T-helper 2 cell treated with Interferon-gamma antibody and Interleukin-4, amounts not matched to agents 100 ng/mL and 5 ng/mL, for 36 hours (primary cell): ENCODE measurements around the gene IFIH1. TPM values are rescaled to one million over a fixed set of nuclear protein-coding genes. Genes with fewer than 3 reads are reported as not detected.

Experiments
- intact Hi-C: fragments of 100-400 bp; cut with micrococcal nuclease; formaldehyde crosslinking; loops from one replicate; pipeline ENCODE4 v1.15.1; 2023
- total RNA-seq: library from RNA; stranded (reverse); gene quantifications from 2 replicates; pipeline ENCODE4 v1.2.3, GENCODE V29; 2022

The IFIH1 gene
- 31.8 and 33.3 TPM in 2 replicates for total RNA-seq

GRCh38 chr2:162318328-162319180 is at the start of gene IFIH1:
Gene IFIH1, minus strand, starts transcription at chr2:162318684. Its CDS starts 377 bp downstream, at chr2:162318307.
- intact Hi-C loops: loop anchor here (1.0 to 10.0 kb wide), 10 partner anchors 10 to 1242 kb away; partner anchors contain the start of genes DPP4, GCA and TANK

DNA sequence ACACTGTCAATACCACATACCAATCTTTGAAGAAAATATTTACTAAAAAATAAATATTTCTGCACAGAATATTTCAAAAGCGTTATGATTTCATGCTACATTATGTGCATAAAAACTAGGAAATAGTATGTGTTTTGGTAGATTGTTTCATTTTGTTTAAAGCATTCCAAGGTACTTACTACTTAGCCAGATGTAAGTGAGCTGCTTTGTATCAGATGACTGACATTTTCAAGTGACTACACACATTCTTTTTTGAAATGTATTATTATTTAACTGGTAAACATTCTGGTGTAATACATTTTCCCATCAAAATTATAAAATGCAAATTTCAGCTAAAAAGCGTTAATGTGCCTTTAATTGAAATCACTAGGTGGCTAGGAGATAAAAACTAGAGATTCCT is 46.9 kb upstream of the IFIH1 start:
- intact Hi-C loops: no loop called here

DNA sequence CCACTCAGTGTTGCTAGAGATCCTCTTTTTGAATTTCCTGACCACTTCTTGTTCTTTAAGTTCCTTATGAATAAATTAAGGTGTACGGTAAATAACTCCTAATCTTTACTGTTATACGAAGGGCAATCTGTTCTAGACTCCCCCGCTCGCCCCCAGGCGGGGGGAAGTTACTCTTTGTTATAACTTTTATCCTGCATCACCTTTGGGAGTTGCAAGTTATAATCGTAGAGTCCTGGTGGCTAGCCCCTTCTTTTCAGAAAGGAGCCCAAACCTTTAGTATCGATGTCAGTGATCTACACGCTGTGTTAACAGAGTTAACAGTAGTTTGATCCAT is 26.1 kb upstream of the IFIH1 start:
- intact Hi-C loops: loop anchor here (1.0 to 2.0 kb wide), 2 partner anchors 16 to 26 kb away; partner anchors contain the start of gene IFIH1

- intact Hi-C loops: loop anchor here (1.0 to 2.0 kb wide), 3 partner anchors 15 to 1037 kb away; partner anchors contain the start of gene IFIH1
These were observed 25.5 kb upstream of the IFIH1 start, which contains the start of gene GCA for GRCh38 chr2:162343824-162344616. Gene GCA, plus strand, starts transcription at chr2:162344132. Its CDS starts 117 bp downstream, at chr2:162344249.

GRCh38 chr2:162343492-162343823 is 25.0 kb upstream of the IFIH1 start:
- intact Hi-C loops: loop anchor here (1.0 kb wide), 1 partner anchor 1036 kb away; no protein-coding TSS in a partner anchor

DNA sequence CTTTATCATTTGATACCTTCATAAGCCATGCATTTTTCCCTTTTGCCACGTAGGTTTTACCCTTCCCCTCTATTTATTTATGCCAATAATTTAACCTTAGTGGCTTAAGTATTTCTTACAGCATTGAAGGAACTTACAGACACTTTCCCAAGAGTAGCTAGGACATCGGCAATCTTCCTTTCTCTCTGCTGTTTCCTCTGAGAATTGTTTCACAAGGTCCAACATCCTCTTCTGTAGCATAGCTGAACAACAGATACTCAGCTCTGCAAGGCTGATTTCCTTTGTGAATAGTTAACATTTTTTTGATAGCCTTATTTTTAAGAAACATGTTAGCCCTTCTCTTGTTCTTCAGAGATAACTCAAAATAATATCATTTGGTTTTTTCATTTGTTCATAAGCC is 24.4 kb upstream of the IFIH1 start:
- intact Hi-C loops: loop anchor here (1.0 kb wide), 1 partner anchor 1036 kb away; no protein-coding TSS in a partner anchor

- intact Hi-C loops: no loop called here
These were observed 23.8 kb upstream of the IFIH1 start for GRCh38 chr2:162342321-162342720.

DNA sequence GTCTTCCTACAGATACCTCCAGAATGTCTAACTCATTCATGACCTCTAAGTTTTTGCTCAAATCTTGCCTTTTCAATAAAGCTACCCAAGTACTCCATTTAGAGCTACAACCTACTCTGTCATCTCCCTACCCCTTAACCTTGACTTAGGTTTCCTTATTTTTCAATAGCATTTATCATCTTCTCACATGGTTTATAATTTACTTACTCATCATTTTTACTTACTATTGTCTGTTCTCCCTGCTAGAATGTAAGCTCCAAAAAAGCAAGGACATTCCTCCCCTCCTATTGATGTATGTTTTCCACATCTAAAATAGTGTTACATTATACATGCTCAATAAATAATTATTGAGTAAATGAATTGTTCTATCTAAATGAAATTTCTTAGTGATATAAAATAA is 22.3 kb upstream of the IFIH1 start:
- intact Hi-C loops: no loop called here

DNA sequence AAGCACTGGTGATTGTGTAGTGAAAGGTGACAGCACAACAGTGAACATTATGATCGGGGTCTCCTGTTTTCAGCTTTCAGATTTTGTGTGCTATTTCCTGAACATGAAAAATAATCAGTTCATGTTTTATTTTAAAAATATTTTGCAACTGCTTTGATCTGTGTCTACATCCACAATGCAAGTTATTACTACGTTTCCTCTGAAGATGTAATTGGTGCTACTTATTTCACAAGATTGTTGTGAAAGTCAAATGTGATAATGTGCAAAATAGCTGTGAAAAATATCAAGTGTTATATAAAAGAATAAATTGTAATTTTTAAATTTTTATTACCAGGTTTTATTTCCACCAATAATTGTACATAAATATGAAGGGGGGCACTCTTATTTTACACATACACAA is 19.4 kb upstream of the IFIH1 start:
- intact Hi-C loops: no loop called here

GRCh38 chr2:162333968-162334367 is 15.5 kb upstream of the IFIH1 start:
- intact Hi-C loops: loop anchor here (1.0 kb wide), 1 partner anchor 113 kb away; no protein-coding TSS in a partner anchor

DNA sequence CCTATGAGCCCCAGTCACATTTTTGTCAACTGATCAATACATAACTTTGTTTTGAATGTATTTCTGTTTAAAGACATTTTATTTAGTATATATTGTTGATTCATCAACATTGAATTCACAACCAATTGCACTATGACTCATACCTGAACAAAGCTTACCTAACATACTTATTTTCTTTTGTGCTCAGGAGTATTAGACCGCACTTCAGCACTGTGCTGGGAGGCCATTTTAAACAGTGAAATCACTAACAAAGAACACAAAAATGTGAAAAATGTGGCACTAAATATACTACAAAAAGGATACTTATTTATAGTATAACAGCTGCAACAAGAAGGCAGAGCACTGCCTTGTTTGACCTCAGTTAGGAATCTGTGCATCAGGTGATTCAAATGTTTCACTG is 12.4 kb upstream of the IFIH1 start:
- intact Hi-C loops: no loop called here

GRCh38 chr2:162328424-162329157 is 10.1 kb upstream of the IFIH1 start:
- intact Hi-C loops: loop anchor here (2.0 kb wide), 1 partner anchor 16 kb away; the partner anchor contains the start of gene GCA

- intact Hi-C loops: loop anchor here (1.0 to 2.0 kb wide), 2 partner anchors 11 to 17 kb away; partner anchors contain the start of gene GCA
These were observed 9.3 kb upstream of the IFIH1 start for GRCh38 chr2:162327806-162328205.

- intact Hi-C loops: loop anchor here (1.0 kb wide), 1 partner anchor 10 kb away; no protein-coding TSS in a partner anchor
These were observed 8.8 kb upstream of the IFIH1 start for GRCh38 chr2:162327134-162327769.

DNA sequence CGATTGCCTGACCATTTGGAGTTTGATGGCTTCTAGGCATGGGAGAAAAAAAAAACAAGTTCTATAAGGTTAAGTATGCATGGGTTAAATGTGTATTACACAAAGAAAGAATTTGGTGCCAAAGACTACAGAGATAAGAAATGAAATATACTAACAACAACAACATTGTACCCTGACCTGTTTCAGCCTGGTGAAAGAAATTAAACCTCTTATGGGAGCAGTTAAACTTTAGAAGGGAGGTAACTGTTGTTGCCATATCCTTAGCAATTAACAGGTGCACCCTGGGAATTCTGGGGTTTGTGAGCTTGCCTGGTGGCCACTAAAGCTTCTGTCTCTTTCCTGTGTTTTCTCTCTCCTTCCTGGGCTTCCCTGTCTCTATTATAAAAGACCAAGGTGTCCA is 6.5 kb upstream of the IFIH1 start:
- intact Hi-C loops: no loop called here

GRCh38 chr2:162320864-162321517 is 2.5 kb upstream of the IFIH1 start:
- intact Hi-C loops: no loop called here

GRCh38 chr2:162317861-162318327 is 590 bp downstream of the IFIH1 start:
- intact Hi-C loops: loop anchor here (1.0 to 10.0 kb wide), 11 partner anchors 9 to 1241 kb away; partner anchors contain the start of genes DPP4, GCA and TANK

DNA sequence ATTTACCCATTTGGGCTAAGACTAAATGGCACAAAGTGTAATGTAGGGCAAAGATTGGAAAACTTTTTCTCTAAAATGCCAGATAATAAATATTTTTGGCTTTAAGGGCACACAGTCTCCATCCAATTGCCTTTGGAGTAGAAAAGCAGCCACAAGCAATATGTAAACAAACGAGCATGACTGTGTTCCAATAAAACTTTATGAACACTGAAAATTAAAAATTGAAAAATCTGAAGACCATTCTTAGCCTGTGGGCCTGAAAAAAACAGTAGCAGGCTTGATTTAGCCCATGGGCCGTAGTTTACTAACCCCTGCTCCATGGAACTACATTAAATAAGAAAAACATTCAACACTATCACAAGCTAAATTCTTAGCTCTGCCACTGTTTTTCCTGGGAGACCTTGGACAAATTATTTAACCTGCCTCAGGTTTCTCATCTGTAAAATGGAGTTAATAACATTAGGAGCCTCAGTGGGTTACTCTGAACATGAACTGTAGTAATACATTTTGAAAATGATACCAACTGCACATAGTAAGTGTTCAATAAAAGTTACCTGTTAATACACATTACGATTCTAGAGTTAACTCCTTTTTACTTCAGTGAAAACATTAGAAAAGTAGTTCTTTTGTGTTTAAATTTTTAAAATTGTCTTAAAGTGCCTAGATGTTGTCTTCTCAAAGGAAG is 1.3 kb downstream of the IFIH1 start:
- intact Hi-C loops: loop anchor here (1.0 to 10.0 kb wide), 6 partner anchors 10 to 1152 kb away; partner anchors contain the start of genes DPP4 and TANK

DNA sequence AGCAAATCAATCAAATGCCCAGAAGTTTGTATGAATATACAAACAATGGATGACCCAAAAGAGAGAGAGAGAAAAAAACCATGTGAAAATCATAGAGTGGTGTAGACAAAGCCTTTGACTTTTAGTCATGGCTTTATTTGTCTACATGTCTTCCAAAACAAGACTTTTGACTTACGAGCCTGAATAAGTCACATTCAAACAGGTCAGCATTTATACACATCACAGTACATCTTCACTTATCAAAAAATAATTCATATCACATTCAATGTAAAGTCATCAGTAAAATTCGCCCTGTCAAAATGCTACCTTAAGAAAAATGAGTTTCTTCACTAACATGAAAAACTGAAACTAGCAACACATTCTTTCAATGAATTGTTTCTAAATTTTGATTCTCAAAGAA is 1.9 kb downstream of the IFIH1 start:
- intact Hi-C loops: loop anchor here (5.0 to 10.0 kb wide), 5 partner anchors 244 to 1152 kb away; partner anchors contain the start of genes DPP4 and TANK
